Panc1 (cell line): ENCODE measurements around the gene LLGL2. TPM values are rescaled to one million over a fixed set of nuclear protein-coding genes. Genes with fewer than 3 reads are reported as not detected.

Source experiments
- ATAC-seq: fragments of 200-7000 bp; cut with Tn5 transposase; 2 replicates; pipeline ENCODE4 v1.9.1; 2020; ENCODE audit warnings: mild to moderate bottlenecking, moderate library complexity
- BruUV-seq: library from RNA; stranded (reverse); fragments of 400-500 nt; replicated peaks from 2 replicates; lab custom pipeline; 2021; lab: Mats Ljungman, UMichigan
- CTCF ChIA-PET: fragments of 300-600 bp; sonication (Branson Sonifier 250); formaldehyde crosslinking; loops from one replicate; lab custom pipeline; 2022; ENCODE audit warnings: antibody characterized with exemption; lab: Charles Lee
- POLR2A ChIA-PET: fragments of 300-600 bp; sonication (Branson Sonifier 250); formaldehyde crosslinking; loops from one replicate; lab custom pipeline; 2022; ENCODE audit warnings: antibody characterized with exemption; lab: Charles Lee
- DNase-seq: peaks from one replicate; pipeline ENCODE4 v3.0.0-alpha.2; 2010; ENCODE audit warnings: low read depth, low spot score
- H3K27ac ChIP-seq: 2 replicates; pipeline ENCODE4 v1.5.1; 2011; ENCODE audit warnings: mild to moderate bottlenecking, low read length, inconsistent platforms
- H3K27me3 ChIP-seq: fragments of 200-500 bp; sonication (Bioruptor generic); 2 replicates; pipeline ENCODE4 v1.6.0; 2014; ENCODE audit warnings: low read length, inconsistent platforms; ENCODE audit not compliant: control insufficient read depth, insufficient read depth
- H3K36me3 ChIP-seq: fragments of 200-500 bp; sonication (Bioruptor generic); 2 replicates; pipeline ENCODE4 v1.5.1; 2014; ENCODE audit warnings: inconsistent platforms, mild to moderate bottlenecking, low read length, moderate library complexity; ENCODE audit not compliant: control insufficient read depth, insufficient read depth
- H3K4me1 ChIP-seq: 2 replicates; pipeline ENCODE4 v1.5.1; 2011; ENCODE audit warnings: inconsistent platforms, mild to moderate bottlenecking, low read length, moderate library complexity; ENCODE audit not compliant: control insufficient read depth, insufficient read depth
- H3K4me3 ChIP-seq, 2 experiments: 2 replicates each; pipeline ENCODE4 v1.5.1; 2011 to 2012; ENCODE audit warnings: low read depth in 2 of 2, low read length in 2 of 2, mild to moderate bottlenecking in 2 of 2, inconsistent platforms in 1 of 2, moderate library complexity in 1 of 2
- H3K9me3 ChIP-seq: fragments of 200-500 bp; sonication (Bioruptor generic); 2 replicates; pipeline ENCODE4 v1.5.1; 2014; ENCODE audit warnings: low read depth, mild to moderate bottlenecking, inconsistent platforms, low read length, moderate library complexity; ENCODE audit not compliant: control insufficient read depth, insufficient read depth
- POLR2AphosphoS5 ChIP-seq: IDR thresholded peaks from 2 replicates; pipeline ENCODE4 v1.6.1; 2012; ENCODE audit warnings: mild to moderate bottlenecking, low read depth, low read length, moderate library complexity
- SIN3A ChIP-seq: IDR thresholded peaks from 2 replicates; pipeline ENCODE4 v1.6.1; 2012; ENCODE audit warnings: low read depth, mild to moderate bottlenecking, low read length, moderate library complexity, borderline replicate concordance; ENCODE audit not compliant: insufficient read depth
- TCF7L2 ChIP-seq: IDR thresholded peaks from 2 replicates; pipeline ENCODE4 v1.6.1; 2011; ENCODE audit warnings: mild to moderate bottlenecking, low read depth, low read length, inconsistent platforms
- in situ Hi-C: cut with HindIII; loops from 2 replicates; pipeline ENCODE4 v1.10.0; 2016; ENCODE audit warnings: low sequenced_read_pairs, low pct_unique_long_range_greater_than_20kb
- intact Hi-C: fragments of 100-400 bp; cut with micrococcal nuclease; formaldehyde crosslinking; loops from one replicate; pipeline ENCODE4 v1.10.0; 2022; ENCODE audit not compliant: unreplicated experiment
- total RNA-seq: library from RNA; stranded (reverse); gene quantifications from one replicate; pipeline ENCODE4 v1.2.1, GENCODE V29; 2021; ENCODE audit not compliant: unreplicated experiment
- TF ChIP-seq, protein P1 (sequence below): fragments of 450-650 bp; IDR thresholded peaks from 2 replicates; pipeline ENCODE4 v1.5.1; 2017; ENCODE audit warnings: mild to moderate bottlenecking
- TF ChIP-seq, protein P2 (sequence below), 2 experiments: IDR thresholded peaks; 2 replicates each; pipeline ENCODE4 v1.6.1; 2011 to 2012; ENCODE audit warnings: low read depth in 2 of 2, control low read depth in 1 of 2, low read length in 1 of 2, mild to moderate bottlenecking in 1 of 2, moderate library complexity in 1 of 2; ENCODE audit not compliant: insufficient read depth in 1 of 2

Gene LLGL2
- total RNA-seq, 1 experiment from 2014 or later: 201 TPM

DNA sequence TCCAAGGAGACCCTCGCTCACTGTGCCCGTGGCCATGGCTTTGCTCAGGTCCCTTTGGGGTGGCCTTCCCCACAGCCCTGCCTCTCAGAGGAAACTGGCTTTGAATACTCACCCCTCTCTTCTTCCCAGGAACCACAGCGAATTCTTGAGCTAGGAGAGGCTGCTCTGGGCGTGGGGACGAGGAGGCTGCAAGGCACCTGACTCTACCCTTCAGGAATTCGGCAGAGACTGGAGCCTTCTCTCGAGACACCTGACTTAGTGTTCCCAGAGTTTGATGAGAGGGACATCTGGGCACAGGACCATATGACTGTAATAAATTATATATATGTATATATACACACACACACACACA lies 6.2 kb downstream of the LLGL2 start:
- ATAC-seq: no peak
- no peaks in the 10 kb centered on the region for H3K27me3 ChIP-seq
- H3K4me3 ChIP-seq: no peak overlapping the region
- H3K36me3 ChIP-seq: no peaks in the 10 kb centered on the region
- in situ Hi-C loops: no loop called here
- no peak for TF ChIP-seq TCF7L2
- no peak for TF ChIP-seq SIN3A
- TF ChIP-seq, protein P1, sequence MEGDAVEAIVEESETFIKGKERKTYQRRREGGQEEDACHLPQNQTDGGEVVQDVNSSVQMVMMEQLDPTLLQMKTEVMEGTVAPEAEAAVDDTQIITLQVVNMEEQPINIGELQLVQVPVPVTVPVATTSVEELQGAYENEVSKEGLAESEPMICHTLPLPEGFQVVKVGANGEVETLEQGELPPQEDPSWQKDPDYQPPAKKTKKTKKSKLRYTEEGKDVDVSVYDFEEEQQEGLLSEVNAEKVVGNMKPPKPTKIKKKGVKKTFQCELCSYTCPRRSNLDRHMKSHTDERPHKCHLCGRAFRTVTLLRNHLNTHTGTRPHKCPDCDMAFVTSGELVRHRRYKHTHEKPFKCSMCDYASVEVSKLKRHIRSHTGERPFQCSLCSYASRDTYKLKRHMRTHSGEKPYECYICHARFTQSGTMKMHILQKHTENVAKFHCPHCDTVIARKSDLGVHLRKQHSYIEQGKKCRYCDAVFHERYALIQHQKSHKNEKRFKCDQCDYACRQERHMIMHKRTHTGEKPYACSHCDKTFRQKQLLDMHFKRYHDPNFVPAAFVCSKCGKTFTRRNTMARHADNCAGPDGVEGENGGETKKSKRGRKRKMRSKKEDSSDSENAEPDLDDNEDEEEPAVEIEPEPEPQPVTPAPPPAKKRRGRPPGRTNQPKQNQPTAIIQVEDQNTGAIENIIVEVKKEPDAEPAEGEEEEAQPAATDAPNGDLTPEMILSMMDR: no peak
- TF ChIP-seq, protein P2, sequence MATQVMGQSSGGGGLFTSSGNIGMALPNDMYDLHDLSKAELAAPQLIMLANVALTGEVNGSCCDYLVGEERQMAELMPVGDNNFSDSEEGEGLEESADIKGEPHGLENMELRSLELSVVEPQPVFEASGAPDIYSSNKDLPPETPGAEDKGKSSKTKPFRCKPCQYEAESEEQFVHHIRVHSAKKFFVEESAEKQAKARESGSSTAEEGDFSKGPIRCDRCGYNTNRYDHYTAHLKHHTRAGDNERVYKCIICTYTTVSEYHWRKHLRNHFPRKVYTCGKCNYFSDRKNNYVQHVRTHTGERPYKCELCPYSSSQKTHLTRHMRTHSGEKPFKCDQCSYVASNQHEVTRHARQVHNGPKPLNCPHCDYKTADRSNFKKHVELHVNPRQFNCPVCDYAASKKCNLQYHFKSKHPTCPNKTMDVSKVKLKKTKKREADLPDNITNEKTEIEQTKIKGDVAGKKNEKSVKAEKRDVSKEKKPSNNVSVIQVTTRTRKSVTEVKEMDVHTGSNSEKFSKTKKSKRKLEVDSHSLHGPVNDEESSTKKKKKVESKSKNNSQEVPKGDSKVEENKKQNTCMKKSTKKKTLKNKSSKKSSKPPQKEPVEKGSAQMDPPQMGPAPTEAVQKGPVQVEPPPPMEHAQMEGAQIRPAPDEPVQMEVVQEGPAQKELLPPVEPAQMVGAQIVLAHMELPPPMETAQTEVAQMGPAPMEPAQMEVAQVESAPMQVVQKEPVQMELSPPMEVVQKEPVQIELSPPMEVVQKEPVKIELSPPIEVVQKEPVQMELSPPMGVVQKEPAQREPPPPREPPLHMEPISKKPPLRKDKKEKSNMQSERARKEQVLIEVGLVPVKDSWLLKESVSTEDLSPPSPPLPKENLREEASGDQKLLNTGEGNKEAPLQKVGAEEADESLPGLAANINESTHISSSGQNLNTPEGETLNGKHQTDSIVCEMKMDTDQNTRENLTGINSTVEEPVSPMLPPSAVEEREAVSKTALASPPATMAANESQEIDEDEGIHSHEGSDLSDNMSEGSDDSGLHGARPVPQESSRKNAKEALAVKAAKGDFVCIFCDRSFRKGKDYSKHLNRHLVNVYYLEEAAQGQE (IDR thresholded peaks at IDR 0.05; ENCODE audit: insufficient read depth in 1 of 2, low read depth in 2 of 2, low read length in 1 of 2): no peak
- no peak for TF ChIP-seq POLR2AphosphoS5
- ChIA-PET CTCF (no interaction called here), POLR2A (interaction anchor here (0.6 to 0.7 kb wide), 2 partner anchors 9 to 105 kb away, joined by 8 to 10 read pairs; no protein-coding TSS in a partner anchor)
- H3K4me1 ChIP-seq: peaks cover 4% of the 10 kb centered on the region
- intact Hi-C loops: no loop called here
- DNase-seq: no peak
- no peaks in the 10 kb centered on the region for H3K9me3 ChIP-seq
- no peak overlapping the region for H3K27ac ChIP-seq
- BruUV-seq: no TSS peak

DNA sequence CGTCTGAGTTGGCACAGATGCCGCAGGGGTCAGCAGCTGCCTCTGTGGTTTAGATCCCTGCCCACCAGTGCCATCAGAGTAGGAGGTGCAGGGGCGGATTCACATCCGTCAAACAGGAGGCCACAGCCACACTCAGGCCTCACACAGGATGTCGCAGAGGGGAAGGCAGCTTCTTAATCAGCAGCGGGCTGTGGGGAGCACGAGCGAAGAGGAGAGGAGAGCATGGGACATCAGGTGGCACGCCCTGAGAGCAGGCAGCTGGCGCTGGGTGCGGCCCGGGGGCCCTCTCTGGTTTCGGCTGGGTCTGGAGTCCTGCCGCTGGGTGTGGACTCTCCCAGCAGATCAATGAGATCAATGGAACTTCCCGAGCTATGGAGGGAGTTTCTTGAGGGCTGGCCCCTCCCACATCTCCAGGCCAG lies 9.6 kb downstream of the LLGL2 start:
- BruUV-seq: no TSS peak
- in situ Hi-C loops: no loop called here
- intact Hi-C loops: no loop called here
- DNase-seq (no peak), ATAC-seq (no peak)
- Histone ChIP-seq H3K4me1 (peaks cover 7% of the 10 kb centered on the region; the same call in 1 of the 2 replicates), H3K27me3 (no peaks in the 10 kb centered on the region), H3K4me3 (no peak overlapping the region), H3K36me3 (no peaks in the 10 kb centered on the region), H3K9me3 (no peaks in the 10 kb centered on the region), H3K27ac (no peak overlapping the region)
- TF ChIP-seq POLR2AphosphoS5: no peak
- TF ChIP-seq, protein P1: no peak
- no peak for TF ChIP-seq SIN3A
- TF ChIP-seq, protein P2 (IDR thresholded peaks at IDR 0.05; ENCODE audit: insufficient read depth in 1 of 2, low read depth in 2 of 2, low read length in 1 of 2): no peak
- no peak for TF ChIP-seq TCF7L2
- ChIA-PET CTCF (interaction anchor here (1.6 kb wide), 1 partner anchor 66 kb away, joined by 4 read pairs; no protein-coding TSS in a partner anchor), POLR2A (interaction anchor here (0.8 kb wide), 1 partner anchor 13 kb away, joined by 6 read pairs; no protein-coding TSS in a partner anchor)
